ENCODE results near the gene ELANE. TPM values are rescaled to one million over a fixed set of nuclear protein-coding genes. Genes with fewer than 3 reads are reported as not detected.

The ELANE gene
- total RNA-seq, 4 donors from 2014 or later, result 1.9 to 2.1 (median 2.1) TPM; not detected in 1

GRCh38 chr19:811506-812048, 40.5 kb upstream of the ELANE start:
- intact Hi-C loops (cut with DNase I), result no loop called here
- WGBS, 2 donors, result 96 to 97% methylated on average over 20 of the region's 20 CpGs
- no peak overlapping the region for H3K27ac ChIP-seq
- H3K27me3 ChIP-seq, result no peaks in the 10 kb centered on the region
- H3K4me1 ChIP-seq, result no peaks in the 10 kb centered on the region
- DNase-seq, result no peak
- no peaks in the 10 kb centered on the region for H3K9me3 ChIP-seq
- H3K36me3 ChIP-seq, result peaks cover 61 to 63% of the 10 kb centered on the region in 2 donors
- no peak for TF ChIP-seq POLR2A (IDR thresholded peaks at IDR 0.05)
- TF ChIP-seq, protein P1, sequence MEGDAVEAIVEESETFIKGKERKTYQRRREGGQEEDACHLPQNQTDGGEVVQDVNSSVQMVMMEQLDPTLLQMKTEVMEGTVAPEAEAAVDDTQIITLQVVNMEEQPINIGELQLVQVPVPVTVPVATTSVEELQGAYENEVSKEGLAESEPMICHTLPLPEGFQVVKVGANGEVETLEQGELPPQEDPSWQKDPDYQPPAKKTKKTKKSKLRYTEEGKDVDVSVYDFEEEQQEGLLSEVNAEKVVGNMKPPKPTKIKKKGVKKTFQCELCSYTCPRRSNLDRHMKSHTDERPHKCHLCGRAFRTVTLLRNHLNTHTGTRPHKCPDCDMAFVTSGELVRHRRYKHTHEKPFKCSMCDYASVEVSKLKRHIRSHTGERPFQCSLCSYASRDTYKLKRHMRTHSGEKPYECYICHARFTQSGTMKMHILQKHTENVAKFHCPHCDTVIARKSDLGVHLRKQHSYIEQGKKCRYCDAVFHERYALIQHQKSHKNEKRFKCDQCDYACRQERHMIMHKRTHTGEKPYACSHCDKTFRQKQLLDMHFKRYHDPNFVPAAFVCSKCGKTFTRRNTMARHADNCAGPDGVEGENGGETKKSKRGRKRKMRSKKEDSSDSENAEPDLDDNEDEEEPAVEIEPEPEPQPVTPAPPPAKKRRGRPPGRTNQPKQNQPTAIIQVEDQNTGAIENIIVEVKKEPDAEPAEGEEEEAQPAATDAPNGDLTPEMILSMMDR (IDR thresholded peaks at IDR 0.05), result no peak
- H3K4me3 ChIP-seq (replicated peaks in 1 of 3), result no peak overlapping the region

GRCh38 chr19:812049-812746, 39.9 kb upstream of the ELANE start:
- DNase-seq, result no peak
- H3K27me3 ChIP-seq, result no peaks in the 10 kb centered on the region
- 92 to 94% methylated on average over 47 to 64 of the region's 80 CpGs for WGBS, 2 donors
- no peak for TF ChIP-seq POLR2A (IDR thresholded peaks at IDR 0.05)
- TF ChIP-seq, protein P1 (IDR thresholded peaks at IDR 0.05), result no peak
- H3K36me3 ChIP-seq, result peaks cover 55 to 57% of the 10 kb centered on the region in 2 donors
- H3K27ac ChIP-seq, result no peak overlapping the region
- no peak overlapping the region for H3K4me3 ChIP-seq (replicated peaks in 1 of 3)
- no peaks in the 10 kb centered on the region for H3K4me1 ChIP-seq
- intact Hi-C loops (cut with DNase I), result no loop called here
- no peaks in the 10 kb centered on the region for H3K9me3 ChIP-seq

GRCh38 chr19:812747-813218, 39.3 kb upstream of the ELANE start:
- no peak overlapping the region for H3K4me3 ChIP-seq (replicated peaks in 1 of 3)
- intact Hi-C loops (cut with DNase I), result no loop called here
- H3K9me3 ChIP-seq, result no peaks in the 10 kb centered on the region
- H3K4me1 ChIP-seq, result no peaks in the 10 kb centered on the region
- H3K36me3 ChIP-seq, result peaks cover 49 to 51% of the 10 kb centered on the region in 2 donors
- DNase-seq, result no peak
- WGBS, 2 donors, result 91 to 92% methylated on average over 68 to 69 of the region's 72 CpGs
- H3K27ac ChIP-seq, result no peak overlapping the region
- TF ChIP-seq POLR2A (IDR thresholded peaks at IDR 0.05), result no peak
- TF ChIP-seq, protein P1 (IDR thresholded peaks at IDR 0.05), result no peak
- H3K27me3 ChIP-seq, result no peaks in the 10 kb centered on the region

DNA sequence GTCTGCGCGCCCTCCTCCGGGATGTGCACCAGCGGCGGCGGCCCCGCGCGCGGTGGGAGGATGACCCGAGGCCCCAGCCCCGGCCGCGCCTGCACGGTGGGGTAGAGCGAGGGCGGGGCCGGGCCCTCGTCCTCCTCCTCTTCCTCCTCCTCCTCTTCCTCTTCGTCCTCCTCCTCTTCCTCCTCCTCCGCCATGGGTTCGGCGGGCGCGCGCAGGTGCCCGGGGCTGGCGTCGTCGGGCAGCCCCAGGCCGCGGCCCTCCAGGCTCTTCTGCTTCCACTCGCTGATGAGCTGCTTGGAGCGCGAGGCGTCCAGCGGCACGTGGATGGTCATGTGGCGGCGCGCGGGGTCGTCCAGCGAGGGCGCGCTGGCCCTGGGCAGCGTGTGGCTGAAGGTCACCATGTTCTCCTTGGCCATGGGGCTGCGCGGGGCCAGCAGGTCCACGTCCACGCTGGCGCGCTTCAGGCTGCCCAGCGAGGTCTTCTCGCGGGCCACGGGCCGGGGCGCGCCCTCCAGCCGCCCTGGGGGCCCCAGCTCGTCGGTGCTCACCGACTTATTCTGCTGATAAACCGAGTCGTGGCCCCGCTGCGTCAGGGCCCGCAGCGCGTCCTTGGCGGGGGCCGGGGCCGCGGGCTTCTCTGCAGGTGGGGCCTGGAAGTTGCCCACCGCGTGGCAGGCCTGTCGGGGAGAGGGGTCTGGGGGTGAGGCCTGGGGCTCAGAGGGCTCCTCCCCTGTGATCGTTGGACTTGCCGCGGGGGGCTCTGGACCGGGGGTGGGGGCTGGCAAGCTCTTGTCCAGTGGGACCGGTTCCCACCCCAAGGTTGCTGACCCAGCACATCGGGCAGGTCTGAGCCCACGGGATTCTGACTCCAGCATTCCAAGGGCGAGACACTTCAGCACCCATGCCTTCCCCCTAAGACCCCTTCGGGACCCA, 38.6 kb upstream of the ELANE start:
- no peaks in the 10 kb centered on the region for H3K27me3 ChIP-seq
- H3K4me1 ChIP-seq, result no peaks in the 10 kb centered on the region
- no peak overlapping the region for H3K4me3 ChIP-seq (replicated peaks in 1 of 3)
- peaks cover 42 to 44% of the 10 kb centered on the region in 2 donors for H3K36me3 ChIP-seq
- H3K27ac ChIP-seq, result no peak overlapping the region
- intact Hi-C loops (cut with DNase I), result no loop called here
- no peak for TF ChIP-seq POLR2A (IDR thresholded peaks at IDR 0.05)
- TF ChIP-seq, protein P1 (IDR thresholded peaks at IDR 0.05), result no peak
- 97% methylated on average over 70 to 75 of the region's 87 CpGs for WGBS, 2 donors
- DNase-seq, result no peak
- H3K9me3 ChIP-seq, result no peaks in the 10 kb centered on the region

Data from thyroid gland (tissue), 4 donors.